ENCODE data around the gene CEACAM16. TPM values are rescaled to one million over a fixed set of nuclear protein-coding genes. Genes with fewer than 3 reads are reported as not detected.
"Not testable (repeated sequence)": the region's sequence is repeated elsewhere in the genome, so short reads cannot be mapped to it uniquely, and the experiment has no call there.

The CEACAM16 gene
- not detected for polyA plus RNA-seq (2013, experiment 1 of 2; ENCODE audit: insufficient read length)
- polyA plus RNA-seq (2013, experiment 2 of 2; ENCODE audit: insufficient read length): not detected

- DNase-seq: no peak
Observed at GRCh38 chr19:44698492-44699201, at the start of gene CEACAM16. CEACAM16 (plus strand) TSS chr19:44699151; CDS start chr19:44701457, 2,306 bp downstream.

- DNase-seq: no peak
Observed at GRCh38 chr19:44649578-44650145, 49.3 kb upstream of the CEACAM16 start.

- no peak for DNase-seq
Observed at GRCh38 chr19:44653343-44653742, 45.6 kb upstream of the CEACAM16 start.

GRCh38 chr19:44653977-44654774 is 44.8 kb upstream of the CEACAM16 start:
- DNase-seq: peak; percentile 48

- DNase-seq: peak; percentile 78
Observed at GRCh38 chr19:44657211-44657921, 41.6 kb upstream of the CEACAM16 start.

GRCh38 chr19:44658069-44658733 is 40.8 kb upstream of the CEACAM16 start:
- DNase-seq: peak; percentile 18

- no peak for DNase-seq
Observed at GRCh38 chr19:44660081-44660480, 38.9 kb upstream of the CEACAM16 start.

GRCh38 chr19:44661205-44661604 is 37.7 kb upstream of the CEACAM16 start:
- no peak for DNase-seq

- DNase-seq: no peak
Observed at GRCh38 chr19:44661904-44662303, 37.0 kb upstream of the CEACAM16 start.

GRCh38 chr19:44662691-44663385 is 36.1 kb upstream of the CEACAM16 start:
- DNase-seq: no peak

GRCh38 chr19:44663996-44664395 is 35.0 kb upstream of the CEACAM16 start:
- no peak for DNase-seq

GRCh38 chr19:44664976-44665375 is 34.0 kb upstream of the CEACAM16 start:
- DNase-seq: no peak

GRCh38 chr19:44666852-44667556 is 31.9 kb upstream of the CEACAM16 start:
- no peak for DNase-seq

- no peak for DNase-seq
Observed at GRCh38 chr19:44668985-44669764, 29.8 kb upstream of the CEACAM16 start.

GRCh38 chr19:44670027-44670426 is 28.9 kb upstream of the CEACAM16 start:
- DNase-seq: not testable (repeated sequence)

- no peak for DNase-seq
Observed at GRCh38 chr19:44671400-44671799, 27.6 kb upstream of the CEACAM16 start, which contains the start of gene CEACAM19. CEACAM19 (plus strand) TSS chr19:44671482; CDS start chr19:44671932, 450 bp downstream.

GRCh38 chr19:44672226-44672625 is 26.7 kb upstream of the CEACAM16 start:
- no peak for DNase-seq

GRCh38 chr19:44673510-44673909 is 25.4 kb upstream of the CEACAM16 start:
- no peak for DNase-seq

GRCh38 chr19:44675521-44675920 is 23.4 kb upstream of the CEACAM16 start:
- no peak for DNase-seq

Data from fibroblast of skin of back (primary cell).